H1 (cell line): ENCODE results near the gene TFAP2A. TPM values are rescaled to one million over a fixed set of nuclear protein-coding genes. Genes with fewer than 3 reads are reported as not detected.
A peak's percentile ranks its signal among the peaks of the same experiment; 100 is the strongest.

ENCODE experiments used
- CTCF ChIA-PET: fragments of 300-600 bp; sonication (Branson Sonifier 250); formaldehyde crosslinking; loops from one replicate; lab custom pipeline; 2021; ENCODE audit not compliant: partially characterized antibody; lab: Charles Lee
- POLR2A ChIA-PET: fragments of 300-600 bp; sonication (Branson Sonifier 250); formaldehyde crosslinking; loops from one replicate; lab custom pipeline; 2021; ENCODE audit warnings: inconsistent platforms; ENCODE audit not compliant: partially characterized antibody; lab: Charles Lee
- DNase-seq, 2 experiments: peaks; one replicate each; pipeline versions ENCODE4 v3.0.0 to v3.0.0-alpha.2; 2010 to 2022; ENCODE audit warnings: low spot score in 2 of 2, low read depth in 1 of 2, mixed read lengths in 1 of 2
- FAIRE-seq: peaks from 2 replicates; lab custom pipeline; 2011; peaks lifted over from hg19 to GRCh38; lab: Jason Lieb, UNC
- H2AFZ ChIP-seq: 2 replicates; pipeline ENCODE4 v1.8.1; 2012; ENCODE audit warnings: low read length, inconsistent platforms
- H2AK5ac ChIP-seq: 2 replicates; pipeline ENCODE4 v1.6.1; 2013; ENCODE audit warnings: low read depth, low read length
- H2BK120ac ChIP-seq: replicated peaks from 2 replicates; pipeline ENCODE3; 2013; ENCODE audit warnings: low read depth, low read length, inconsistent platforms
- H2BK12ac ChIP-seq: 2 replicates; pipeline ENCODE4 v1.6.1; 2013; ENCODE audit warnings: low read depth, low read length
- H2BK15ac ChIP-seq: 2 replicates; pipeline ENCODE4 v1.6.1; 2013; ENCODE audit warnings: low read length
- H2BK20ac ChIP-seq: 2 replicates; pipeline ENCODE4 v1.6.1; 2013; ENCODE audit warnings: low read length
- H2BK5ac ChIP-seq: 2 replicates; pipeline ENCODE4 v1.6.1; 2013; ENCODE audit warnings: low read depth, low read length
- H3K14ac ChIP-seq: 2 replicates; pipeline ENCODE4 v1.6.1; 2013; ENCODE audit warnings: inconsistent platforms; ENCODE audit not compliant: insufficient read length
- H3K18ac ChIP-seq: 2 replicates; pipeline ENCODE4 v1.6.1; 2013; ENCODE audit warnings: low read length; ENCODE audit errors: extremely low read depth
- H3K23ac ChIP-seq: 2 replicates; pipeline ENCODE4 v1.6.1; 2013; ENCODE audit warnings: inconsistent platforms; ENCODE audit not compliant: insufficient read length
- H3K23me2 ChIP-seq: 2 replicates; pipeline ENCODE4 v1.6.1; 2013; ENCODE audit warnings: low read depth, low read length
- H3K27ac ChIP-seq: 2 replicates; pipeline ENCODE4 v1.6.1; 2011; ENCODE audit warnings: low read depth, low read length, inconsistent platforms
- H3K27me3 ChIP-seq, 4 experiments: replicated peaks in 1 of 4; 1 replicate in 1 of 4; 2 replicates in 3 of 4; pipeline versions ENCODE4 v1.6.1 to v1.8.1; 2011 to 2013; ENCODE audit warnings: low read length in 3 of 4, mild to moderate bottlenecking in 3 of 4, inconsistent platforms in 2 of 4, mixed read lengths in 2 of 4, moderate library complexity in 1 of 4; ENCODE audit not compliant: control insufficient read depth in 3 of 4, insufficient read depth in 3 of 4; ENCODE audit errors: extremely low read depth in 1 of 4
- H3K36me3 ChIP-seq, 4 experiments: 2 replicates each; pipeline versions ENCODE4 v1.6.1 to v1.8.1; 2011 to 2013; ENCODE audit warnings: mild to moderate bottlenecking in 4 of 4, low read length in 3 of 4, moderate library complexity in 2 of 4, control low read depth in 1 of 4, inconsistent platforms in 1 of 4; ENCODE audit not compliant: insufficient read depth in 4 of 4, control insufficient read depth in 2 of 4
- H3K4ac ChIP-seq: replicated peaks from 2 replicates; pipeline ENCODE3; 2013; ENCODE audit warnings: low read length, low read depth, mixed read lengths, inconsistent platforms; ENCODE audit not compliant: insufficient read length
- H3K4me1 ChIP-seq, 4 experiments: replicated peaks in 1 of 4; 1 replicate in 1 of 4; 2 replicates in 3 of 4; pipeline versions ENCODE4 v1.6.1 to v1.8.1; 2011 to 2013; ENCODE audit warnings: low read length in 3 of 4, inconsistent platforms in 2 of 4, mixed read lengths in 1 of 4; ENCODE audit not compliant: insufficient read depth in 4 of 4, control insufficient read depth in 3 of 4
- H3K4me2 ChIP-seq, 2 experiments: 2 replicates each; pipeline versions ENCODE4 v1.6.1 to v1.8.1; 2011 to 2013; ENCODE audit warnings: low read depth in 2 of 2, low read length in 2 of 2, control low read depth in 1 of 2, inconsistent platforms in 1 of 2, mild to moderate bottlenecking in 1 of 2; ENCODE audit not compliant: insufficient read depth in 1 of 2
- H3K4me3 ChIP-seq, 4 experiments: fragments of 200-600, 300-600 bp in 1 of 4; sonication (generic), shearing (Covaris generic), sonication (Bioruptor Twin) in 1 of 4; 2 replicates each; pipeline versions ENCODE4 v1.5.1 to v1.8.1; 2011 to 2016; ENCODE audit warnings: low read length in 4 of 4, low read depth in 3 of 4, control low read depth in 2 of 4, inconsistent platforms in 2 of 4, mild to moderate bottlenecking in 2 of 4, mixed read lengths in 1 of 4, moderate library complexity in 1 of 4; ENCODE audit not compliant: insufficient read depth in 2 of 4; ENCODE audit errors: extremely low read depth in 1 of 4
- H3K56ac ChIP-seq: replicated peaks from 2 replicates; pipeline ENCODE3; 2013; ENCODE audit warnings: low read depth, mild to moderate bottlenecking, mixed read lengths, low read length, inconsistent platforms; ENCODE audit not compliant: insufficient read length
- H3K79me1 ChIP-seq: 2 replicates; pipeline ENCODE4 v1.6.1; 2013; ENCODE audit warnings: low read depth, low read length, control low read depth
- H3K79me2 ChIP-seq, 2 experiments: 2 replicates each; pipeline versions ENCODE4 v1.6.1 to v1.8.1; 2012 to 2013; ENCODE audit warnings: low read length in 2 of 2, mild to moderate bottlenecking in 2 of 2, inconsistent platforms in 1 of 2; ENCODE audit not compliant: insufficient read depth in 2 of 2, control insufficient read depth in 1 of 2
- H3K9ac ChIP-seq, 4 experiments: replicated peaks in 1 of 4; 1 replicate in 1 of 4; 2 replicates in 3 of 4; pipeline versions ENCODE4 v1.6.1 to v1.8.1; 2011 to 2013; ENCODE audit warnings: low read depth in 3 of 4, low read length in 3 of 4, control low read depth in 2 of 4, mild to moderate bottlenecking in 2 of 4, moderate library complexity in 2 of 4, inconsistent platforms in 1 of 4; ENCODE audit errors: extremely low read depth in 1 of 4
- H3K9me3 ChIP-seq, 2 experiments: 2 replicates each; pipeline versions ENCODE4 v1.6.1 to v1.8.1; 2012 to 2013; ENCODE audit warnings: mild to moderate bottlenecking in 2 of 2, moderate library complexity in 2 of 2, control low read depth in 1 of 2, inconsistent platforms in 1 of 2, low read depth in 1 of 2, low read length in 1 of 2, mixed read lengths in 1 of 2; ENCODE audit not compliant: insufficient read depth in 2 of 2
- H4K20me1 ChIP-seq, 2 experiments: replicated peaks in 1 of 2; 2 replicates each; pipeline versions ENCODE3 to v1.8.1; 2011 to 2013; ENCODE audit warnings: inconsistent platforms in 2 of 2, low read length in 2 of 2, mild to moderate bottlenecking in 1 of 2; ENCODE audit not compliant: insufficient read depth in 2 of 2, control insufficient read depth in 1 of 2
- H4K5ac ChIP-seq: 2 replicates; pipeline ENCODE4 v1.6.1; 2013; ENCODE audit warnings: low read length, low read depth, mixed read lengths, inconsistent platforms; ENCODE audit not compliant: insufficient read length
- H4K8ac ChIP-seq: 2 replicates; pipeline ENCODE4 v1.8.0; 2013; ENCODE audit warnings: mild to moderate bottlenecking, moderate library complexity, low read length, inconsistent platforms; ENCODE audit not compliant: insufficient read depth; ENCODE audit errors: extremely low read depth
- H4K91ac ChIP-seq: replicated peaks from 2 replicates; pipeline ENCODE3; 2013; ENCODE audit warnings: low read length, mixed read lengths, inconsistent platforms; ENCODE audit not compliant: insufficient read length
- BACH1 ChIP-seq: IDR thresholded peaks from 2 replicates; pipeline ENCODE4 v1.6.1; 2012; ENCODE audit warnings: low read length, improper control_type of control experiment
- CBX5 ChIP-seq: fragments of 300-800, 300-1000 bp; sonication (generic); IDR thresholded peaks from 2 replicates; pipeline ENCODE4 v1.7.1; 2016; ENCODE audit warnings: antibody characterized with exemption, low read length, low read depth
- EP300 ChIP-seq, 2 experiments: IDR thresholded peaks; 1 replicate in 1 of 2; 2 replicates in 1 of 2; pipeline ENCODE4 v1.6.1; 2011 to 2012; ENCODE audit warnings: low read depth in 2 of 2, low read length in 2 of 2, mild to moderate bottlenecking in 2 of 2, borderline replicate concordance in 1 of 2, inconsistent platforms in 1 of 2, moderate library complexity in 1 of 2
- PHF8 ChIP-seq: fragments of 200-600 bp; sonication (generic); conservative IDR thresholded peaks from 2 replicates; pipeline ENCODE4 v1.7.1; 2012; ENCODE audit warnings: low read depth, mild to moderate bottlenecking, inconsistent platforms, low read length, moderate library complexity
- POLR2A ChIP-seq, 2 experiments: IDR thresholded peaks; 1 replicate in 1 of 2; 2 replicates in 1 of 2; pipeline ENCODE4 v1.6.1; 2011; ENCODE audit warnings: low read depth in 2 of 2, low read length in 2 of 2, mild to moderate bottlenecking in 2 of 2; ENCODE audit errors: control extremely low read depth in 1 of 2
- RNF2 ChIP-seq: fragments of 200-900, 300-1000 bp; sonication (generic); IDR thresholded peaks from 2 replicates; pipeline ENCODE4 v1.7.1; 2016; ENCODE audit warnings: borderline replicate concordance, low read depth, mild to moderate bottlenecking, antibody characterized with exemption, low read length; ENCODE audit not compliant: poor library complexity, severe bottlenecking; ENCODE audit errors: missing control alignments
- SIX5 ChIP-seq: IDR thresholded peaks from 2 replicates; pipeline ENCODE4 v1.6.1; 2011; ENCODE audit warnings: mild to moderate bottlenecking, low read depth, low read length
- SP1 ChIP-seq: IDR thresholded peaks from 2 replicates; pipeline ENCODE4 v1.6.1; 2011; ENCODE audit warnings: low read depth, low read length
- TAF1 ChIP-seq: IDR thresholded peaks from 2 replicates; pipeline ENCODE4 v1.6.1; 2011; ENCODE audit warnings: mild to moderate bottlenecking, low read depth, low read length
- TBP ChIP-seq: IDR thresholded peaks from 2 replicates; pipeline ENCODE4 v1.6.1; 2011; ENCODE audit warnings: low read depth, low read length, improper control_type of control experiment
- TCF12 ChIP-seq: IDR thresholded peaks from 2 replicates; pipeline ENCODE4 v1.6.1; 2011; ENCODE audit warnings: low read depth, mild to moderate bottlenecking, low read length
- YY1 ChIP-seq: IDR thresholded peaks from 2 replicates; pipeline ENCODE4 v1.6.1; 2011; ENCODE audit warnings: low read depth, mild to moderate bottlenecking, low read length
- WGBS, 2 experiments: shearing (Covaris generic) in 1 of 2; methylation state at CpG; one replicate each; pipeline versions ENCODE4 v1.1.6 to v1.1.7; 2013 to 2015; ENCODE audit warnings: low lambda C conversion rate in 2 of 2, mixed read lengths in 2 of 2, inconsistent platforms in 1 of 2, low coverage in 1 of 2, missing lambda C conversion rate in 1 of 2; ENCODE audit not compliant: insufficient replicate concordance in 2 of 2, insufficient coverage in 1 of 2, insufficient read length in 1 of 2; ENCODE audit errors: extremely low coverage in 1 of 2, missing lambda C conversion rate in 1 of 2; 5-methylcytosine and 5-hydroxymethylcytosine counted together
- polyA plus RNA-seq, 7 experiments: library from polyadenylated mRNA; depleted of rRNA in 3 of 7; stranded (reverse) in 5 of 7; unstranded in 2 of 7; fragments of >200 nt in 5 of 7; fragments of 200-250 nt in 2 of 7; gene quantifications; 1 replicate in 5 of 7; 2 replicates in 1 of 7; 4 replicates in 1 of 7; pipeline versions ENCODE4 v1.2.1 to v1.2.3, GENCODE V29; 2011 to 2013; ENCODE audit warnings: missing spikeins in 2 of 7, mixed read lengths in 2 of 7
- total RNA-seq: library from RNA; stranded (reverse); fragmentation: NEBNext Ultra II Directional; extraction: Animal tissue kit (Norgen Biotek cat#: 25700); gene quantifications from 2 replicates; pipeline ENCODE4 v1.2.1, GENCODE V29; 2021

The TFAP2A gene
- total and polyA plus RNA-seq, 2 of the 8 experiments (the other 6 are each of a cell fraction or from before 2014, with no cell fraction given) = 0.23 TPM; not detected in 1

DNA sequence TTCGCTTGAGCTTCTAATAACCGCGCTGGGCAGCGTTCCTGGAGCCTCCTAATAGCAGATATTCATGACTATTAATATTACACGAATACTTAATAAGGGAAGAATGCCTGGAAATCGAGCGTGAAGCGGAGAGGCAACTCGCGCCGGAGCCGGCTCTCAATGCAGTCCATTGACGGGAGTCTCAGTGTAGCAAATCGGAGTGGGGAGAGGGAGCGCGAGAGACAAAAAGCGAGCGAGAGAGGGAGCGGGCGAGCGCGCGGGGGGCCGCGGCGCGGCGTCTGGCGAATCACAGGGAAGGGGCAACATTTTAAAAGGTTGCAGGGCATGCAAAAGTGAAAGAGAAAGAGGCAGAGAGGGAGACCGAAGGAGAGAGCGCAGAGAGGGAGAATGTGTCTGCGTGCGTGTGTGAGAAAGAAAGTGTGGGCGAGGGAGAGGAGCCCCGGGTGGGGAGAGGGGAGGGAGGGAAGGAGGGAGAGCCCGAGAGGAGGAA, 2.9 kb downstream of the TFAP2A start:
- FAIRE-seq (no peak), DNase-seq (peak in 1 of 2 experiments; percentile 86)
- H3K4me2 ChIP-seq = peak overlapping the region; percentile 63 to 84
- no peak overlapping the region for H2BK120ac ChIP-seq
- 1% methylated on average over 32 of the region's 36 CpGs; no CpG with 5 or more reads in 1 of the 2 experiments for WGBS, 2 experiments
- H2BK5ac ChIP-seq = no peak overlapping the region
- peak overlapping the region; percentile 18 to 58 (median 40); a peak in 7 of 8 replicates for H3K4me3 ChIP-seq
- no peaks in the 10 kb centered on the region for H3K79me1 ChIP-seq
- H3K4ac ChIP-seq = no peak overlapping the region
- no peak overlapping the region for H4K91ac ChIP-seq
- H4K20me1 ChIP-seq = peaks cover 12 to 19% of the 10 kb centered on the region in 2 experiments
- H3K27ac ChIP-seq = no peak overlapping the region
- H3K9me3 ChIP-seq = no peaks in the 10 kb centered on the region; a peak in 1 of 4 replicates
- ChIA-PET CTCF (interaction anchor here (1.1 to 21.9 kb wide), 3 partner anchors 12 to 28 kb away, joined by 3 to 365 read pairs (median 135); no protein-coding TSS in a partner anchor), POLR2A (interaction anchor here (0.6 to 1.4 kb wide), 5 partner anchors 8 to 22 kb away, joined by 3 to 5 read pairs (median 3); no protein-coding TSS in a partner anchor)
- peaks cover 10% of the 10 kb centered on the region; the same call in 1 of the 2 replicates for H3K23me2 ChIP-seq
- peaks cover 4 to 38% (median 28%) of the 10 kb centered on the region in 4 experiments for H3K4me1 ChIP-seq
- no peak overlapping the region for H3K9ac ChIP-seq
- no peak overlapping the region for H3K56ac ChIP-seq
- no peak overlapping the region for H3K23ac ChIP-seq
- peak overlapping the region; percentile 82 for H2BK12ac ChIP-seq
- H3K27me3 ChIP-seq = peaks cover 73 to 98% (median 89%) of the 10 kb centered on the region in 4 experiments
- H2BK20ac ChIP-seq = peak overlapping the region; percentile 32; the same call in 1 of the 2 replicates
- no peak overlapping the region for H4K5ac ChIP-seq
- H2BK15ac ChIP-seq = no peak overlapping the region
- no peaks in the 10 kb centered on the region for H3K79me2 ChIP-seq
- no peak overlapping the region for H2AK5ac ChIP-seq
- H3K14ac ChIP-seq = no peak overlapping the region
- no peak overlapping the region for H2AFZ ChIP-seq
- no peaks in the 10 kb centered on the region; a peak in 1 of 8 replicates for H3K36me3 ChIP-seq
- H3K18ac ChIP-seq = peak overlapping the region; percentile 25; the same call in 1 of the 2 replicates
- no peak overlapping the region; the same call in 1 of the 2 replicates for H4K8ac ChIP-seq
- TF ChIP-seq SP1 (peak; percentile 54; the same call in 1 of the 2 replicates), POLR2A (IDR thresholded peaks at IDR 0.05; ENCODE audit: control extremely low read depth in 1 of 2, low read depth in 2 of 2, low read length in 2 of 2) (no peak), PHF8 (no peak), BACH1 (peak; percentile 64), YY1 (peak; percentile 41; the same call in 1 of the 2 replicates), CBX5 (no peak), TCF12 (no peak), SIX5 (no peak), EP300 (IDR thresholded peaks at IDR 0.05; ENCODE audit: borderline replicate concordance in 1 of 2, low read depth in 2 of 2, low read length in 2 of 2) (no peak), RNF2 (peak; percentile 90), TBP (no peak), TAF1 (0 out of 2 replicates have a peak, but pooled peaks have one; percentile 11)
